ENCODE results near the gene LETMD1.

Gene LETMD1

GRCh38 chr12:51090705-51091229, 42.6 kb downstream of the LETMD1 start:
- no peaks in the 10 kb centered on the region for H3K36me3 ChIP-seq (ENCODE audit: insufficient read depth, low read length)
- H3K9me2 ChIP-seq (replicated peaks; ENCODE audit: low read depth, low read length) = no peaks in the 10 kb centered on the region
- no peaks in the 10 kb centered on the region for H4K20me1 ChIP-seq (ENCODE audit: insufficient read depth, low read length, poor library complexity, severe bottlenecking)
- H3K79me2 ChIP-seq (ENCODE audit: insufficient read depth, low read length) = no peaks in the 10 kb centered on the region
- H3K27me3 ChIP-seq (ENCODE audit: insufficient read depth, low read length, poor library complexity, severe bottlenecking) = no peaks in the 10 kb centered on the region
- no peaks in the 10 kb centered on the region for H3F3A ChIP-seq (ENCODE audit: low read depth)
- no peaks in the 10 kb centered on the region for H3K9me3 ChIP-seq (ENCODE audit: insufficient read depth, low read depth, low read length)
- no peak overlapping the region for H3K4me3 ChIP-seq (ENCODE audit: low read length, poor library complexity, severe bottlenecking)
- no peak overlapping the region for H3K4me2 ChIP-seq (ENCODE audit: low read depth, low read length, poor library complexity, severe bottlenecking)
- H3K4me1 ChIP-seq (ENCODE audit: insufficient read depth, low read length, poor library complexity, severe bottlenecking) = no peaks in the 10 kb centered on the region
- no peak for TF ChIP-seq EZH2phosphoT487 (IDR thresholded peaks at IDR 0.05; ENCODE audit: borderline replicate concordance)
- no peak for TF ChIP-seq CTCF (conservative IDR thresholded peaks at IDR 0.05; ENCODE audit: low read length)
- H2AFZ ChIP-seq (ENCODE audit: low read length) = no peak overlapping the region
- H3K9ac ChIP-seq (ENCODE audit: low read depth, low read length, poor library complexity, severe bottlenecking) = no peak overlapping the region

GRCh38 chr12:51098611-51099010, 50.5 kb downstream of the LETMD1 start:
- H4K20me1 ChIP-seq (ENCODE audit: insufficient read depth, low read length, poor library complexity, severe bottlenecking) = no peaks in the 10 kb centered on the region
- no peaks in the 10 kb centered on the region for H3K4me1 ChIP-seq (ENCODE audit: insufficient read depth, low read length, poor library complexity, severe bottlenecking)
- no peak for TF ChIP-seq CTCF (conservative IDR thresholded peaks at IDR 0.05; ENCODE audit: low read length)
- no peak for TF ChIP-seq EZH2phosphoT487 (IDR thresholded peaks at IDR 0.05; ENCODE audit: borderline replicate concordance)
- H3K27me3 ChIP-seq (ENCODE audit: insufficient read depth, low read length, poor library complexity, severe bottlenecking) = no peaks in the 10 kb centered on the region
- H3K79me2 ChIP-seq (ENCODE audit: insufficient read depth, low read length) = no peaks in the 10 kb centered on the region
- H3K9me3 ChIP-seq (ENCODE audit: insufficient read depth, low read depth, low read length) = no peaks in the 10 kb centered on the region
- H2AFZ ChIP-seq (ENCODE audit: low read length) = no peak overlapping the region
- H3K36me3 ChIP-seq (ENCODE audit: insufficient read depth, low read length) = no peaks in the 10 kb centered on the region
- H3K4me2 ChIP-seq (ENCODE audit: low read depth, low read length, poor library complexity, severe bottlenecking) = no peak overlapping the region
- H3F3A ChIP-seq (ENCODE audit: low read depth) = no peaks in the 10 kb centered on the region
- H3K4me3 ChIP-seq (ENCODE audit: low read length, poor library complexity, severe bottlenecking) = no peak overlapping the region
- H3K9me2 ChIP-seq (replicated peaks; ENCODE audit: low read depth, low read length) = no peaks in the 10 kb centered on the region
- H3K9ac ChIP-seq (ENCODE audit: low read depth, low read length, poor library complexity, severe bottlenecking) = no peak overlapping the region

- Histone ChIP-seq H3F3A (ENCODE audit: low read depth) (no peaks in the 10 kb centered on the region), H3K9ac (ENCODE audit: low read depth, low read length, poor library complexity, severe bottlenecking) (no peak overlapping the region), H3K4me3 (ENCODE audit: low read length, poor library complexity, severe bottlenecking) (no peak overlapping the region), H2AFZ (ENCODE audit: low read length) (0 out of 2 replicates have a peak overlapping the region, but pooled peaks have one; percentile 11), H3K4me1 (ENCODE audit: insufficient read depth, low read length, poor library complexity, severe bottlenecking) (peaks cover 10% of the 10 kb centered on the region), H4K20me1 (ENCODE audit: insufficient read depth, low read length, poor library complexity, severe bottlenecking) (no peaks in the 10 kb centered on the region), H3K9me3 (ENCODE audit: insufficient read depth, low read depth, low read length) (no peaks in the 10 kb centered on the region), H3K27me3 (ENCODE audit: insufficient read depth, low read length, poor library complexity, severe bottlenecking) (no peaks in the 10 kb centered on the region), H3K79me2 (ENCODE audit: insufficient read depth, low read length) (no peaks in the 10 kb centered on the region), H3K4me2 (ENCODE audit: low read depth, low read length, poor library complexity, severe bottlenecking) (no peak overlapping the region), H3K9me2 (replicated peaks; ENCODE audit: low read depth, low read length) (no peaks in the 10 kb centered on the region), H3K36me3 (ENCODE audit: insufficient read depth, low read length) (no peaks in the 10 kb centered on the region)
- TF ChIP-seq EZH2phosphoT487 (IDR thresholded peaks at IDR 0.05; ENCODE audit: borderline replicate concordance) (no peak), CTCF (conservative IDR thresholded peaks at IDR 0.05; ENCODE audit: low read length) (no peak)
Observed at GRCh38 chr12:51103977-51104376, 55.9 kb downstream of the LETMD1 start.
